K562 (cell line): ENCODE results near the gene ERICH2. TPM values are rescaled to one million over a fixed set of nuclear protein-coding genes. Genes with fewer than 3 reads are reported as not detected.

ENCODE experiments used
- ARNT ChIP-seq, 2 experiments: fragments of 450-650 bp; IDR thresholded peaks; 2 replicates each; pipeline ENCODE4 v1.6.1; 2016; ENCODE audit warnings: mild to moderate bottlenecking in 1 of 2
- BCOR ChIP-seq: fragments of 450-650 bp; IDR thresholded peaks from 2 replicates; pipeline ENCODE4 v1.6.1; 2016
- CBFB ChIP-seq: sonication (generic); formaldehyde crosslinking; IDR thresholded peaks from 2 replicates; pipeline ENCODE4 v1.4.0; 2020; ENCODE audit warnings: mild to moderate bottlenecking, missing genetic modification reagents
- GTF2F1 ChIP-seq: IDR thresholded peaks from 2 replicates; pipeline ENCODE4 v1.6.1; 2011; ENCODE audit warnings: low read depth, low read length, improper control_type of control experiment
- HMGN3 ChIP-seq: IDR thresholded peaks from 2 replicates; pipeline ENCODE4 v1.6.1; 2011; ENCODE audit warnings: borderline replicate concordance, low read depth, mild to moderate bottlenecking, mixed read lengths, low read length; ENCODE audit not compliant: insufficient read length; ENCODE audit errors: extremely low read depth
- NELFE ChIP-seq: IDR thresholded peaks from 2 replicates; pipeline ENCODE4 v1.6.1; 2011; ENCODE audit warnings: mild to moderate bottlenecking; ENCODE audit not compliant: insufficient read depth, insufficient read length
- PRDM10 ChIP-seq: fragments of 450-650 bp; IDR thresholded peaks from 2 replicates; pipeline ENCODE4 v1.6.1; 2018; ENCODE audit not compliant: partially characterized antibody
- SETDB1 ChIP-seq: IDR thresholded peaks from one replicate; pipeline ENCODE4 v1.6.1; 2012; ENCODE audit warnings: low read length, control low read depth, inconsistent platforms
- UBTF ChIP-seq, 2 experiments: IDR thresholded peaks; 2 replicates each; pipeline ENCODE4 v1.6.1; 2012; ENCODE audit warnings: improper control_type of control experiment in 2 of 2, low read depth in 2 of 2, low read length in 2 of 2, borderline replicate concordance in 1 of 2
- VEZF1 ChIP-seq: fragments of 200-800 bp; sonication (Bioruptor generic); IDR thresholded peaks from 2 replicates; pipeline ENCODE4 v1.6.1; 2017; ENCODE audit warnings: missing genetic modification characterization, missing compliant biosample characterization
- ZBTB8A ChIP-seq: fragments of 450-650 bp; IDR thresholded peaks from 2 replicates; pipeline ENCODE4 v1.6.1; 2018; ENCODE audit warnings: mild to moderate bottlenecking, moderate library complexity; ENCODE audit not compliant: partially characterized antibody
- ZNF277 ChIP-seq: fragments of 250-450 bp; sonication (Bioruptor Pico); IDR thresholded peaks from 2 replicates; pipeline ENCODE4 v1.8.0; 2022; ENCODE audit warnings: inconsistent platforms, mild to moderate bottlenecking, moderate library complexity, borderline replicate concordance
- polyA plus RNA-seq, 8 experiments: library from polyadenylated mRNA; depleted of rRNA in 4 of 8; stranded (reverse) in 5 of 8; unstranded in 3 of 8; fragments of >200 nt; fragmentation: Nextera tagmentation in 2 of 8; fragmentation: Illumina TruSeq in 1 of 8; extraction: Ambion mirVana in 2 of 8; extraction: Trizol in 1 of 8; gene quantifications; 2 replicates each; pipeline versions ENCODE4 v1.2.1 to v1.2.3, GENCODE V29; 2011 to 2014; ENCODE audit warnings: inconsistent platforms in 1 of 8, missing spikeins in 1 of 8
- total RNA-seq, 7 experiments: library from RNA; depleted of rRNA in 6 of 7; stranded (reverse); fragments of >200 nt in 6 of 7; fragmentation: Illumina TruSeq in 2 of 7; extraction: Trizol in 2 of 7; gene quantifications; 2 replicates each; pipeline versions ENCODE4 v1.2.1 to v1.2.3, GENCODE V29; 2011 to 2021; ENCODE audit warnings: low replicate concordance in 1 of 7

Gene ERICH2
- total and polyA plus RNA-seq, 9 of the 15 experiments (the other 6 are each of a cell fraction or from before 2014, with no cell fraction given): 0.85 to 2.4 (median 1.6) TPM

- no peak for TF ChIP-seq NELFE
- no peak for TF ChIP-seq BCOR
- no peak for TF ChIP-seq UBTF (IDR thresholded peaks at IDR 0.05; ENCODE audit: borderline replicate concordance in 1 of 2, low read depth in 2 of 2, low read length in 2 of 2)
- TF ChIP-seq ZNF277 (CRISPR knock-in tag): no peak
- no peak for TF ChIP-seq PRDM10
- peak in 1 of 2 experiments; percentile 19; a peak in 1 of 4 replicates for TF ChIP-seq ARNT (IDR thresholded peaks at IDR 0.05)
- TF ChIP-seq VEZF1 (CRISPR knock-in tag): peak; percentile 86
- TF ChIP-seq HMGN3: no peak
- TF ChIP-seq CBFB: no peak
- no peak for TF ChIP-seq SETDB1
- TF ChIP-seq ZBTB8A: no peak
- no peak; the same call in 1 of the 2 replicates for TF ChIP-seq GTF2F1
These were observed 26.5 kb upstream of the ERICH2 start (continued) for GRCh38 chr2:170743530-170744239.
